ENCODE measurements around the gene GGACT.

- TF ChIP-seq CTCF (IDR thresholded peaks at IDR 0.05) (no peak), POLR2A (IDR thresholded peaks at IDR 0.05) (no peak), POLR2AphosphoS5 (IDR thresholded peaks at IDR 0.05; ENCODE audit: insufficient read depth in 1 of 2, low read depth in 1 of 2) (no peak)
These were observed 53.0 kb downstream of the GGACT start for GRCh38 chr13:100535426-100536135.

All from vagina (tissue), 2 donors.